GM19193 (cell line): Measurements from ENCODE around the gene HECTD3.

Source experiments
- POLR2A ChIP-seq: IDR thresholded peaks from 4 replicates; pipeline ENCODE4 v1.6.1; 2011; ENCODE audit not compliant: insufficient read depth, insufficient read length; ENCODE audit errors: extremely low read depth

Gene HECTD3

GRCh38 chr1:44964396-44964795, 46.7 kb downstream of the HECTD3 start:
- no peak for TF ChIP-seq POLR2A

GRCh38 chr1:44962729-44963128, 48.4 kb downstream of the HECTD3 start:
- TF ChIP-seq POLR2A: no peak
